Measurements from ENCODE around the gene UBAP2. TPM values are rescaled to one million over a fixed set of nuclear protein-coding genes. Genes with fewer than 3 reads are reported as not detected.
"Not testable (repeated sequence)": the region's sequence is repeated elsewhere in the genome, so short reads cannot be mapped to it uniquely, and the experiment has no call there.

Gene UBAP2
- polyA plus RNA-seq, 3 donors from 2014 or later = 5.8 to 15.0 TPM; not detected in 1

DNA sequence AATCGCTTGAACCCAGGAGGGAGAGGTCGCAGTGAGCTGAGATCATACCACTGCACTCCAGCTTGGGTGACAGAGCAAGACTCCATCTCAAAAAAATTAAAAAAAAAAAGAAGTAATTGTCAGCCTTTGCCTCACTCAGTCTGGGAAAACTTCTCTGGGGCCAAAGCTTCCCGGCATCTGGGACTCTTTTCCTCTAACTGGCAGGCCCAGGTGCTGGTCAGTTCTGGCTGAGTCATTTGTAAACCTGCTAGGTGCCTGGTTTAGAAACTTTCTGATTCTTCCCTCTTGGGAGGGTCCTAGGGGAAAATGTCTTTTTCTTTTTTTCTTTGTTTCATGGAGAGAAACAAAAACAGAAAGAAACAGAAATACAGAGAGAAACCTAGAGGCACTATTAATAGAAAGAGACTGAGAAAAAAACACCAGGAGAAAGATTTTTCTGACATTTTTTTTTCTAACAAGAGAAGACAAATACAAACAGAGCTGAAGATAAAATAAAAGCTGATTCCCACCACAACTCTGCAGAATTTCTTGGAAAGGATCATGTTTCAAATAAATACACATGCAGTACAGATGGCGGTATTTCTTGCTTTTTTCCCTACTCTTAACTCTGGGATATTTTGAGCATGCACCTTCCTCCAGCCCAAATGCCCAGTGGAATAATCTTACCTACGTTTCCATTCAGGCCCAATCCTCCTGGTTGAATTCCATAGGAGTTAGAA lies 22.1 kb upstream of the UBAP2 start:
- Mint-ChIP-seq H3K4me1 (peaks cover 15 to 22% of the 10 kb centered on the region in 2 donors), H3K27ac (no peak overlapping the region), H3K9me3 (no peaks in the 10 kb centered on the region), H3K27me3 (ENCODE audit: low read depth in 3 of 3) (peaks cover 0 to 1% (median 0%) of the 10 kb centered on the region in 3 donors), H3K4me3 (no peak overlapping the region), H3K36me3 (no peaks in the 10 kb centered on the region)
- DNase-seq = no peak

DNA sequence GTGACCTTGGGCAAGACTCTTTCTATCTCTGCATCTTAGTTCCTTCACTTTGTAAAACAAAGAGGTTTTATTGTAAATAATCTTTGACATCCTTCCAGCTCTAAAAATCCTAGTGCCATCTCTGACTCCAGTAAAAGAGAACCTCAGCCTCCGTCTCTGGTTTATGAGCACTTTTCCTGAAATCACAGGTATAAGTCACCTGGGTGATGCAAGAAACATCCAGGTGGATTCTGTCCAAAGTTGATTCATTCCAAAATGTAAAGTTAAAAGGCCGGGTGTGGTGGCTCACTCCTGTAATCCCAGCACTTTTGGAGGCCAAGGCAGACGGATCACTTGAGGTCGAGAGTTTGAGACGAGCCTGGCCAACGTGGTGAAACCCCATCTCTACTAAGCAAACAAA lies 21.1 kb upstream of the UBAP2 start:
- no peak for DNase-seq
- H3K27me3 Mint-ChIP-seq (ENCODE audit: low read depth in 3 of 3) = peaks cover 0 to 2% (median 1%) of the 10 kb centered on the region in 3 donors
- H3K4me3 Mint-ChIP-seq = peak overlapping the region in 2 of 5 donors; percentile 15 to 24
- no peak overlapping the region for H3K27ac Mint-ChIP-seq
- peaks cover 15 to 22% of the 10 kb centered on the region in 2 donors for H3K4me1 Mint-ChIP-seq
- H3K9me3 Mint-ChIP-seq = no peaks in the 10 kb centered on the region
- H3K36me3 Mint-ChIP-seq = no peaks in the 10 kb centered on the region

DNA sequence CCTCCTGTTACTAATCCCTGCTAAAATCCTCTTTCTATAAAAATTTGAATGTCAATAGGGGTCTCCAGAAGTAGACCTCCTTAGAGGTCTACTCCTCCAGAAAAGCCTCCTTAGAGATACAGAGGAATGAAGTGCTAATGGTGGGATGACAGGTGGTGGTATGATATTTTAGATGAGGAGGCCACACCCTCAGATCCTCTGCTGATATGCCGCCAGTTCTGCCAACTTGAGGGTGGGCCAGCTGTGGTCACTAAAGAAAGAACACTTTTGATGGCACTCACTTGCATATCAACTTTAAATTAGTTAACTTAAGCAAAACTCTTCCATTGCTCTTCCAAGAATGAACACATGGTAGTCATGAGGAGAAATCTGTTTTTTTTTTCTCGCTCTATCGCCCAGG lies 16.9 kb upstream of the UBAP2 start:
- Mint-ChIP-seq H3K4me1 (peaks cover 14 to 22% of the 10 kb centered on the region in 2 donors), H3K4me3 (no peak overlapping the region), H3K27ac (no peak overlapping the region)

DNA sequence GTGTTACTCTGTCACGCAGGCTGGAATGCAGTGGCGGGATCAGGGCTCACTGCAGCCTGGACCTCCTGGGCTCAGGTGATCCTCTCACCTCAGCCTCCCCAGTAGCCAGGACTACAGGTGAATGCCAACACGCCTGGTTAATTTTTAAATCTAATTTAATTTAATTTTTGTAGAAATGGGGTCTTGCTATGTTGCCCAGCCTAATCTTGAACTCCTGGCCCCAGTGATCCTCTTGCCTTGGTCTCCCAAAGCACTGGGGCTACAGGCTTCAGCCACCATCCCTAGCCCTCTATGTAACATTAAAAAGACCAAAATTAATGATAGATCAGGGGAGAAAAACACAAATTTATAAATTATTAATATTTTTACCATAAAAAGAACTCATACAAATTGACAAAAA lies 11.3 kb upstream of the UBAP2 start:
- Mint-ChIP-seq H3K9me3 (no peaks in the 10 kb centered on the region), H3K36me3 (no peaks in the 10 kb centered on the region), H3K4me1 (no peaks in the 10 kb centered on the region), H3K27me3 (ENCODE audit: low read depth in 3 of 3) (no peaks in the 10 kb centered on the region), H3K4me3 (no peak overlapping the region), H3K27ac (no peak overlapping the region)
- no peak for DNase-seq

More for the DNA sequence above, 16.9 kb upstream of the UBAP2 start:
- Mint-ChIP-seq H3K9me3 (no peaks in the 10 kb centered on the region), H3K27me3 (ENCODE audit: low read depth in 3 of 3) (peaks cover 0 to 2% (median 1%) of the 10 kb centered on the region in 3 donors), H3K36me3 (no peaks in the 10 kb centered on the region)
- no peak for DNase-seq

DNA sequence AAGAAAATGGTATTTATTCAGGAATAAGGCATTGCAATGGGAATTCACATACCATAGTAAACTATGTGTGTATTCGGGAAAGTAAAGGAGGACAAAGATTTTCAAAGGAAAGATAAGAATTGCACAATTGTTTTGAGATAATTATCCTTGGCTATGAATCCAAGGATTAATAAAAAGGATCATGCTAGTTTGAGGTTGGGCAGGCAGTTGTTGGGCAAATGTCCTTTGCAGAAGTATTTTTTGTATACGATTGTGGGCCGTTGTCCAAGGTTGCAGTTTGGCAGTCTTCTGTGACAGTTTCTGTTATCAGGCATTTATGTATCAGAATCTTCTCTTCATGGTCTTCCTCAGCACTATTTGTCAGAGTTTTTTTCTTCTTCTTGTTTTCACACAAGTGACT lies 10.6 kb upstream of the UBAP2 start:
- Mint-ChIP-seq H3K27me3 (ENCODE audit: low read depth in 3 of 3) (no peaks in the 10 kb centered on the region), H3K27ac (no peak overlapping the region), H3K4me1 (no peaks in the 10 kb centered on the region), H3K36me3 (no peaks in the 10 kb centered on the region), H3K4me3 (no peak overlapping the region), H3K9me3 (no peaks in the 10 kb centered on the region)
- DNase-seq = no peak

DNA sequence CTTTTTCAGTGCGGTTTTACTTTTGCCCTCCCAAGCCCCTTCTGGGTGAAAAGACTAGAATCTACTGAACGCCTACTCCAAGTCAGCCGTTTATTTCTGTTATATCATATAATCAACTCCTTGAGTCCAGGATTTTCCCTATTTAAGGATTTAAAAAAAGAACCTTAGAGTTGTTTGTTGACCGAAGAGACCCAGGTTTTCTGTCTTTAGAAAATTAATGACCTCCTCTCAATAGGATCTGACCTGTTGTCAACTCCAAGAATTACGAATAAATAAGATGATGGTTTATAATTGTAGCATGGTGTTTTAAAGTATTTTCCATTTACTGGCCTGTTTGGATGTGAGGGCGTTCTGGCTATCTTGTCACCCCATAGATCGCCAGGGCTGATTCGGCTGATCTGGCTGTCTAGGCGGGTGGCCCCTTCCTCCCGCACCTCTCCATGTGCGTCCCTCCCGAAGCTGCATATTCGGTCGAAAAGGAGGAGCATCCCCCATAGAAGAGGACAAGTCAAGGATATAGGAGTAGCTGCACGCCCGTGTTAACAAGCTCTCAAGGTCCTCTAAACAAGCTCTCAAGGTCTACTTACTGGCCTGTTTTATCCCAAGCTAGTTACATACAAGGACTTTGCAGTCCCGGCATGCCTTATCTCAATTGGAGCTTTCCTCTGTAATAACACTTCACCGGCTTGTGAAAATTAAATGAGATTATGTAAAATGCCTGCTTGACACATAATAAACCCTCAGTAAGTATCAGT lies 1.1 kb upstream of the UBAP2 start:
- no peaks in the 10 kb centered on the region for H3K36me3 Mint-ChIP-seq
- H3K27me3 Mint-ChIP-seq (ENCODE audit: low read depth in 3 of 3) = peaks cover 10 to 19% (median 12%) of the 10 kb centered on the region in 3 donors
- H3K4me3 Mint-ChIP-seq = peak overlapping the region; percentile 95 to 99 (median 97)
- no peak for DNase-seq
- H3K9me3 Mint-ChIP-seq = no peaks in the 10 kb centered on the region
- H3K27ac Mint-ChIP-seq = peak overlapping the region; percentile 97 to 99 (median 98)
- H3K4me1 Mint-ChIP-seq = peaks cover 38 to 43% of the 10 kb centered on the region in 2 donors

DNA sequence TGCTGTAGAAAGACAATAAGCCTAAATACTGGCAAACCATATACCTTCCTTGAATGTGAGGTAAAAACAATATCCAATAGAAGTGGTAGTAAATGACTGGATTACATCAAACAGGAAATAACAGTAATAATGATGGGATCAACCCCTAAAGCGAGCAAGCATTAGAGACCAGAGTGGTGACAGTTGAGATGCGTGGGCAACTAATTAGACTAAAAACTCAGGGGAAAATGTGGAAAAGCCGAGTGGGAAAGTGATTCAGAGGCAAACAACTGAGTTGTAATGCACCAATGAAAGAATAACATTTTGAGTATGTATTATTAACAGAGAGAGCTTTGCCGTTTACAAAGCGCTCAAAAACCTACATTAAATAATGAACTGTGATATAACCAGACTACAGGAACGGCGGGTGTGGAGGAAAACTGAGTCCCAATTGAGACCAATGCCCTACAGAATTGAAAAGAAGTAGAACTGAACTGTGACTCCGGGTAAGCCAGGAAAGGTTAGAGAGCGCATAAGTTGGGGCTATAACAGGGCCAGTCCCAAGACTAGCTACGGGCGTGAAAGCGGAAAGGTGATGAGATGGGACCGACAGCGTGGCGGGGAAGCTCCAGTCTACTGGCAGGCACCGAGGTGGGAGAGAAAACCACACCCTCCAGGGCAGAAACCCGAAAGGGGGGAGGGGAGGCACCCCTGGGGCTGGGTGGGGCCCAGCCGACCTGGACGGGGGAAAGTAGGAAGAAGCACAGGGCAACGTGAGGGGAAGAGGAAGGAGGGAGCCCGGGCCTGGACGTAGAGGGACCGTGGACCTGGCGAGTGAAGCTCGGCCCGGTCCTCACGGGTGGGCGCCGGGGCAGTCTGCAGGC lies 592 bp downstream of the UBAP2 start:
- DNase-seq = no peak
- Mint-ChIP-seq H3K27ac (peak overlapping the region; percentile 97 to 99 (median 98)), H3K36me3 (no peaks in the 10 kb centered on the region), H3K4me3 (peak overlapping the region; percentile 95 to 99 (median 97)), H3K4me1 (peaks cover 38 to 43% of the 10 kb centered on the region in 2 donors), H3K27me3 (ENCODE audit: low read depth in 3 of 3) (peaks cover 10 to 19% (median 12%) of the 10 kb centered on the region in 3 donors), H3K9me3 (no peaks in the 10 kb centered on the region)

DNA sequence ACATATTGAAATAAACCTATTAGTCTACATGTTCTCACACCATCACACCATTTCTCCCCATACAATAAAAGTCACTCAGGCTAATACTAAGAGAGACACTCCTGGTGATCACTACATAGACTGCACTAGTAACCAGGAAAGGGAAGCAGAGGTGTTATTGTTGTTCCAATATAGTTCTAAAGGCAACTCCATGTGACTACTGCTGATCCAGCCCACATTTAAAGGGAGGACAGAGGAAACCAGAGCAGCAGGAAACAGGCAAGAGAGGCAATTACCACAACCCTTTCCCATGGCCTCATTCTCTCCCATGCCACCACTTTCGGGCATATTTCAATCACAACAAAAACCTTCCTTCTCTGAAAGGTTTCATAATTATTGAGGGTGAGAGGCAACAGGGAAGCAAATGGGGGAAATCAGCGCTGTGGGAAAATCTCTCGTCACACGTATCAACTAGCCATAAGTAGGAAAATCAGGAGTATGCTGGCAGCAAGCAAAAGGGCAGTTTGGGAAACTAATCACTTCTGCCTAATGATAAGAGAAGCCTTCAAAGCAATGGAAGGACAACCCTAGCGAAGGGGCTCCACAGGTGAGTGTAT lies 1.8 kb downstream of the UBAP2 start:
- DNase-seq = no peak
- H3K27me3 Mint-ChIP-seq (ENCODE audit: low read depth in 3 of 3) = peaks cover 10 to 19% (median 12%) of the 10 kb centered on the region in 3 donors
- H3K36me3 Mint-ChIP-seq = no peaks in the 10 kb centered on the region
- peaks cover 38 to 43% of the 10 kb centered on the region in 2 donors for H3K4me1 Mint-ChIP-seq
- H3K4me3 Mint-ChIP-seq = peak overlapping the region; percentile 60 to 99 (median 95)
- no peaks in the 10 kb centered on the region for H3K9me3 Mint-ChIP-seq
- peak overlapping the region; percentile 6 to 98 (median 32) for H3K27ac Mint-ChIP-seq

DNA sequence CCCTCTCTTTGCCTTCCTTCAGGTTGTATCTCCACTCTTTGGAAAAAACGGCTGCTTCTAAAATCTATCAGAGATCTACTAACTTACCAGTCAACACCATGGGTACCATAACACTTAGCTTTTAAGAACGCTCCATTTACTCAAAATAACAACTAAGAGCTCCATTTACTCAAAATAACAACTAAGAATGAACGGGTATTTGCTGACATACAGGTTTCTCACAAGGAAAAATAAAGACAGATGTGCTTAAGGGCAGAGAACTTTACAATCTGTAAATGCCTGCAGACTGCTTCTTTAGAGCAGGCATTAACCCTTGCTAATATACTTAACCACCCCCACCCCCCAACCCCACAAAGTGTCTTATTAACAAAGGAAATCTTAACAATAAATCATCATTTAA lies 2.8 kb downstream of the UBAP2 start:
- Mint-ChIP-seq H3K27ac (peak overlapping the region in 1 of 6 donors; percentile 79), H3K9me3 (no peaks in the 10 kb centered on the region), H3K4me3 (no peak overlapping the region), H3K36me3 (no peaks in the 10 kb centered on the region), H3K4me1 (peaks cover 38 to 43% of the 10 kb centered on the region in 2 donors), H3K27me3 (ENCODE audit: low read depth in 3 of 3) (peaks cover 8 to 19% (median 12%) of the 10 kb centered on the region in 3 donors)
- DNase-seq = no peak

DNA sequence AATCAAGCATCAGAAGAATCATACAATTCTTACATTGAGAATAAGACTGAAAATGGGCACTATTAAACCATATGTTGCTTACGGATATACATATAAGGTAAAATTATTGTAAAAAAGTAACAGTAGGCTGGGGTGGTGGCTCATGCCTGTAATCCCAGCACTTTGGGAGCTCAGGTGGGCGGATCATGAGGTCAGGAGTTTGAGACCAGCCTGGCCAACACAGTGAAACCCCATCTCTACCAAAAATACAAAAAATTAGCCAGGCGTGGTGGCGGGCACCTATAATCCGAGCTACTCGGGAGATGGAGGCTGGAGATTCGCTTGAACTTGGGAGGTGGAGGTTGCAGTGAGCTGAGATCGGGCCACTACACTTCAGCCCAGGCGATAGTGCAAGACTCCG lies 6.6 kb downstream of the UBAP2 start:
- not testable (repeated sequence) for H3K4me3 Mint-ChIP-seq; H3K27ac Mint-ChIP-seq; H3K9me3 Mint-ChIP-seq; H3K27me3 Mint-ChIP-seq (ENCODE audit: low read depth in 3 of 3); H3K36me3 Mint-ChIP-seq; DNase-seq
- peaks cover 10 to 13% of the 10 kb centered on the region in 2 donors for H3K4me1 Mint-ChIP-seq

DNA sequence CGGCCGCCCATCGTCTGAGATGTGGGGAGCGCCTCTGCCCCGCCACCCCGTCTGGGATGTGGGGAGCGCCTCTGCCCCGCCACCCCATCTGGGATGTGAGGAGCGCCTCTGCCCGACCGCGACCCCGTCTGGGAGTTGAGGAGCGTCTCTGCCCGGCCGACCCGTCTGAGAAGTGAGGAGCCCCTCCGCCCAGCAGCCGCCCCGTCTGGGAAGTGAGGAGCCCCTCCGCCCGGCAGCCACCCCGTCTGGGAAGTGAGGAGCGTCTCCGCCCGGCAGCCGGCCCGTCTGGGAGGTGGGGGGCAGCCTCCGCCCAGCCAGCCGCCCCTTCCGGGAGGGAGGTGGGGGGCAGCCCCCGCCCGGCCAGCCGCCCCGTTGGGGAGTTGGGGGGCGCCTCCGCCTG lies 9.8 kb downstream of the UBAP2 start:
- DNase-seq; H3K4me1 Mint-ChIP-seq; H3K27ac Mint-ChIP-seq; H3K27me3 Mint-ChIP-seq (ENCODE audit: low read depth in 3 of 3); H3K36me3 Mint-ChIP-seq; H3K9me3 Mint-ChIP-seq; H3K4me3 Mint-ChIP-seq: not testable (repeated sequence)

DNA sequence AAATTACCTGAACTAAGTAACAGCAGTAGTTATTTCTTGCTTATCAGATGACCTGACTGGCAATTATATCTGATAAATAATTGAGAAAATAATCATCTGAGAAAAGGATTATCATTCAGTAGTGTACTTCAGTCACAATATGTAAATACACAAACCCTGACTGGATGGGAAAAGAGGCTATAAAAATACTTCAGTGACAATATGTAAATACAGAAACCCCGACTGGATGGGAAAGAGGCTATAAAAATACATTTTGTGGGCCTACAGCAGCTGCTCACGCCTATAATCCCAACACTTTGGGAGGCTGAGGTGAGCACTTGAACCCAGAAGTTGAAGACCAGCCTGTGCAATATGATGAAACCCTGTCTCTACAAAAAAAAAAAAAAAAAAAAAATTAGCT lies 11.1 kb downstream of the UBAP2 start:
- no peaks in the 10 kb centered on the region for H3K27me3 Mint-ChIP-seq (ENCODE audit: low read depth in 3 of 3)
- H3K4me1 Mint-ChIP-seq = peaks cover 2 to 6% of the 10 kb centered on the region in 2 donors
- DNase-seq = no peak
- no peak overlapping the region for H3K4me3 Mint-ChIP-seq
- no peaks in the 10 kb centered on the region for H3K36me3 Mint-ChIP-seq
- H3K9me3 Mint-ChIP-seq = no peaks in the 10 kb centered on the region
- no peak overlapping the region for H3K27ac Mint-ChIP-seq

DNA sequence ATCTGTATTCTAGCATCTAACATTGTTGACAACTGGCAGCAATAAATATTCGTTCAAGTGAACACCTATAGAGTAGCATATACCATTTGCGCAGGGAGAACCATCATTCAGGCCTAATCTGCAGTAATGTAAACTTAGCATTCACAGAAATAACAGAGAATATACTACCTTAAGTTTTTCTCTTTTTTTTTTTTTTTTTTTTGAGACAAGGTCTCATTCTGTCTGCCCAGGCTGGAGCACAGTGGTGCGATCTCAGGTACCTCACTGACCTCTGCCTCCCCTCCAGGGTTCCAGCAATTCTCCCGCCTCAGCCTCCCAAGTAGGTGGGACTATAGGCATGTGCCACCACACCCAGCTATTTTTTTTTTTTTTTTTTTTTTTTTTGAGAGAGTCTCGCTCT lies 12.1 kb downstream of the UBAP2 start:
- H3K4me1 Mint-ChIP-seq = peaks cover 2 to 10% of the 10 kb centered on the region in 2 donors
- peak overlapping the region in 1 of 6 donors; percentile 28 for H3K27ac Mint-ChIP-seq
- DNase-seq = no peak

More for the DNA sequence above, 12.1 kb downstream of the UBAP2 start:
- H3K4me3 Mint-ChIP-seq = no peak overlapping the region
- no peaks in the 10 kb centered on the region for H3K9me3 Mint-ChIP-seq
- H3K36me3 Mint-ChIP-seq = peaks cover 0 to 4% (median 4%) of the 10 kb centered on the region in 3 donors
- no peaks in the 10 kb centered on the region for H3K27me3 Mint-ChIP-seq (ENCODE audit: low read depth in 3 of 3)

Data from immature natural killer cell (primary cell).